Right atrium auricular region (tissue), 2 donors: Measurements from ENCODE around the gene CTNNB1. TPM values are rescaled to one million over a fixed set of nuclear protein-coding genes. Genes with fewer than 3 reads are reported as not detected.
A peak's percentile ranks its signal among the peaks of the same experiment; 100 is the strongest.

Experiments used
- DNase-seq: peaks from one replicate; pipeline ENCODE4 v3.0.0-alpha.2; 2019; ENCODE audit warnings: low spot score
- H3K27ac ChIP-seq, 2 donors: fragments of 200-600 bp; sonication (generic); 1 replicate in 1 of 2; 2 replicates in 1 of 2; pipeline ENCODE4 v1.5.1; 2016 to 2019
- H3K27me3 ChIP-seq, 2 donors: fragments of 200-600 bp; sonication (generic); one replicate each; pipeline versions ENCODE4 v1.5.1 to v1.6.0; 2017 to 2019
- H3K36me3 ChIP-seq: fragments of 200-600 bp; sonication (generic); one replicate; pipeline ENCODE4 v1.5.1; 2016
- H3K4me1 ChIP-seq, 2 donors: fragments of 200-600 bp; sonication (generic); one replicate each; pipeline versions ENCODE4 v1.5.1 to v1.6.0; 2017 to 2019
- H3K4me3 ChIP-seq, 2 donors: fragments of 200-600 bp; sonication (generic); 1 replicate in 1 of 2; 2 replicates in 1 of 2; pipeline ENCODE4 v1.5.1; 2017 to 2019; ENCODE audit warnings: mild to moderate bottlenecking in 1 of 2, moderate library complexity in 1 of 2
- H3K9me3 ChIP-seq, 2 donors: fragments of 200-600 bp; sonication (generic); one replicate each; pipeline ENCODE4 v1.5.1; 2019
- total RNA-seq, 2 donors: library from RNA; depleted of rRNA; stranded (reverse); fragments of >200 nt; gene quantifications; one replicate each; pipeline ENCODE4 v1.1.0, GENCODE V29; 2016
- TF ChIP-seq, protein P1 (sequence below), 2 donors: fragments of 200-600 bp; sonication (generic); IDR thresholded peaks; one replicate each; pipeline ENCODE4 v1.5.1; 2019; ENCODE audit warnings: antibody characterized with exemption in 2 of 2

Gene CTNNB1
- total RNA-seq, 2 donors from 2014 or later, result 156 to 261 TPM

DNA sequence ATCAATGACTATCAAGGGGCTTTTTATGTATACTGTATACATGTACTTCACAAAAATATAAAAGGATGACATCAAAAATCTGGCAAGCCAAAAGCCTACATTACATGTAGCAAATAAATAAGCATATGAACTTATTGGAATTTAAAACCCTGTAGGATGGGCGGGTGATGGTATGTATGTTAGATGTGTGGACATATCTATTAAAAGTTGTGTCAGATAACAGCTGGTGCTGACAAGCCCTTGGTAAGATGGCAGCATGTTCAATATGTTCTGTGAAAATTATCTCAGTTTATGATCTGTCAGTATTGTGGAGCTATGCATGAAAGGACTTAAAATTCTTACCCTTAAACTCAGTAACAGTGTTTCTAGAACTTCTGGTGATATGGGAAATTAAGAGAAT, 20.1 kb downstream of the CTNNB1 start:
- H3K27me3 ChIP-seq, result no peaks in the 10 kb centered on the region
- peaks cover 0 to 96% of the 10 kb centered on the region in 2 donors for H3K4me1 ChIP-seq
- no peak overlapping the region for H3K27ac ChIP-seq
- no peak overlapping the region for H3K4me3 ChIP-seq
- no peak for DNase-seq
- TF ChIP-seq, protein P1, sequence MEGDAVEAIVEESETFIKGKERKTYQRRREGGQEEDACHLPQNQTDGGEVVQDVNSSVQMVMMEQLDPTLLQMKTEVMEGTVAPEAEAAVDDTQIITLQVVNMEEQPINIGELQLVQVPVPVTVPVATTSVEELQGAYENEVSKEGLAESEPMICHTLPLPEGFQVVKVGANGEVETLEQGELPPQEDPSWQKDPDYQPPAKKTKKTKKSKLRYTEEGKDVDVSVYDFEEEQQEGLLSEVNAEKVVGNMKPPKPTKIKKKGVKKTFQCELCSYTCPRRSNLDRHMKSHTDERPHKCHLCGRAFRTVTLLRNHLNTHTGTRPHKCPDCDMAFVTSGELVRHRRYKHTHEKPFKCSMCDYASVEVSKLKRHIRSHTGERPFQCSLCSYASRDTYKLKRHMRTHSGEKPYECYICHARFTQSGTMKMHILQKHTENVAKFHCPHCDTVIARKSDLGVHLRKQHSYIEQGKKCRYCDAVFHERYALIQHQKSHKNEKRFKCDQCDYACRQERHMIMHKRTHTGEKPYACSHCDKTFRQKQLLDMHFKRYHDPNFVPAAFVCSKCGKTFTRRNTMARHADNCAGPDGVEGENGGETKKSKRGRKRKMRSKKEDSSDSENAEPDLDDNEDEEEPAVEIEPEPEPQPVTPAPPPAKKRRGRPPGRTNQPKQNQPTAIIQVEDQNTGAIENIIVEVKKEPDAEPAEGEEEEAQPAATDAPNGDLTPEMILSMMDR (IDR thresholded peaks at IDR 0.05), result no peak
- peaks cover 1% of the 10 kb centered on the region for H3K36me3 ChIP-seq
- H3K9me3 ChIP-seq, result no peaks in the 10 kb centered on the region

DNA sequence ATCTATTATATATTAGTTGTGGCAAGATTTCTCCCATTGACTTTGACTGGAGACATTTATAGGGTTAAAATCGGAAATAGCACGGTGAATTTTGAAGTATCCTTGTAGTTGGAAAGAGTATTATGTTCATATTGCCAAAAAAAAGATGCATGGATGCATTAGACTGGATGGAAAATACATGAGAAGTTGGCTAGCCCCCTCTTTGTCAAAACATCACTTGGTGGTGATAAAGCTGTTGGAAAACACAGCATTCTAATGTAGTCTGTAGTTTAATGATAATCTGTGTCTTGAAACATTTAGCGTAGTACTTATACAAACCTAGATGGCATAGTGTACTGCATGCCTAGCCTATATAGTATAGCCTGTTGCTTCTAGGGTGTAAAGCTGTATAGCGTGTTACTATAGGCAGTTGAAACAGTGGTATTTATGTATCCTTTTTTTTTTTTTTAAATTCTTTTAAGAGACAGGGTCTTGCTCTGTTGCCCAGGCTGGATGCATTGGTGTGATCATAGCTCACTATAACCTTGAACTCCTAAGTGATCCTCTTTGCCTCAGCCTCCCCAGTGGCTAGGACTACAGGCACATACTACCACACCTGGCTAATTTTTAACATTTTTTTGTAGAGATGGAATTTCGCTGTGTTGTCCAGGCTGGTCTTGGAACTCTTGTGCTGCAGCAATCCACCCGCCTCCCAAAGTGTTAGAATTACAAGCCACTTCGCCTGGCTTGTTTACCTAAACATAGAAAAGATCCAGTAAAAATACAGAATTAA, 21.8 kb downstream of the CTNNB1 start:
- H3K27me3 ChIP-seq, result no peaks in the 10 kb centered on the region
- no peaks in the 10 kb centered on the region for H3K9me3 ChIP-seq
- H3K27ac ChIP-seq, result no peak overlapping the region
- TF ChIP-seq, protein P1 (IDR thresholded peaks at IDR 0.05), result no peak
- peaks cover 18% of the 10 kb centered on the region for H3K36me3 ChIP-seq
- peaks cover 0 to 86% of the 10 kb centered on the region in 2 donors for H3K4me1 ChIP-seq
- DNase-seq, result no peak
- H3K4me3 ChIP-seq, result no peak overlapping the region

DNA sequence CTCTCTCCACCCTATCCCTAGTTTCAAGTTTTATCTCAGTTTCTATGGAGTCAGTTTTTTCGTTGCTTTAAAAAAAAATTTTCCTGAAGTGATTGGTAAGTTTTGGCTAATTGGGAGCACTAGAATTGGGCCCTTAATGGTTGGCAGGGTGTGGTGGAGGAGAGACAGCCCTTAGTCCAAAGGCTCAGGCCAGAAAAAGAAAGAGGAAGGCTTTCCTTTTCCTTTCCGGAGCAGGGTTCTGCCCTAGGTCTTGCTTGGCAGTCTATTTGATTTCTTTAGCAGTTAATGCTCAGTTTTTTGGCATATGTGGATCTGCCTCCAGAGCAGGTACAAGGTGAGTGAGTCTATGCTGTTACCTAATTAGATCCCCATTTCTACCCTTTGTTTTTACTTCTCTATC, 22.7 kb downstream of the CTNNB1 start:
- Histone ChIP-seq H3K27me3 (no peaks in the 10 kb centered on the region), H3K27ac (no peak overlapping the region), H3K4me3 (no peak overlapping the region), H3K36me3 (peaks cover 27% of the 10 kb centered on the region), H3K9me3 (no peaks in the 10 kb centered on the region), H3K4me1 (peaks cover 0 to 76% of the 10 kb centered on the region in 2 donors)
- TF ChIP-seq, protein P1 (IDR thresholded peaks at IDR 0.05), result no peak
- DNase-seq, result no peak

DNA sequence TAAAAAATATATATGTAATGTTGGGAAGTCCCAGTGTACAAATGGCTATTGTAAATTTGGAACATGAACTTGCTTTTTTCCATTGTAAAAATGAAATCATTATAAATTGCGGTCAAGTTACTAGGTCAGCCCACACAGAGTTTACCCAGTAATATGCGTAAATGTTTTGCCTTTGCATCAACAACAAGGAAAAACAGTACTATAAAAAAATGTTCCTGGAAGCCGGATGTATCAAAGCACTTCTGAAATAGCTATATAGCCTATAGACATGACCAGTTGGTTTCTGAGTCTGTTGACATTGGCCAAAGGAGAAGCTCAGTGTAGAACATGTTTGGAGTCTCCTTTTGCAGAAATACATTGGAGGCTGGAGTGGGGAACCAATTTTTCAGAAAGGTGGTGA, 23.2 kb downstream of the CTNNB1 start:
- no peaks in the 10 kb centered on the region for H3K9me3 ChIP-seq
- H3K4me3 ChIP-seq, result no peak overlapping the region
- no peaks in the 10 kb centered on the region for H3K27me3 ChIP-seq
- TF ChIP-seq, protein P1 (IDR thresholded peaks at IDR 0.05), result no peak
- peaks cover 0 to 72% of the 10 kb centered on the region in 2 donors for H3K4me1 ChIP-seq
- peaks cover 32% of the 10 kb centered on the region for H3K36me3 ChIP-seq
- H3K27ac ChIP-seq, result no peak overlapping the region
- no peak for DNase-seq

DNA sequence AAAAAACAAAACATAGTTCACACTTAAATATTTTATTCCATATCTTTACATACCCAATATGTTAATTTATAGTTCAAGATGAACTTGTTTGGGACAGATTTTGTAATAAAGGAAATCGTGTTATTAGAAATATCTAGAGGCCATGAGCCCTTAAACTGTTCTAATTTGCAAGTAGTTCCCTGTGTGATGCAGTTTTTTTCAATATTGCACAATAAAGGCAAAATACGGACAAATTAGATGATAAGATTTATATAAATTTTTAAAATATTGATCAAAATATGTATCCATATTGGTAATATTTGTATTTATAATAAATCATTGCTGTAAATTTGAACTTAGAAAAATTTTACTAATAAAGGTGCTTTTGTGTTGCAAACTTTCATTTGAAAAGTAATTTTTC, 23.8 kb downstream of the CTNNB1 start:
- H3K27ac ChIP-seq, result no peak overlapping the region
- TF ChIP-seq, protein P1 (IDR thresholded peaks at IDR 0.05), result no peak
- no peak for DNase-seq
- peaks cover 38% of the 10 kb centered on the region for H3K36me3 ChIP-seq
- H3K27me3 ChIP-seq, result no peaks in the 10 kb centered on the region
- no peaks in the 10 kb centered on the region for H3K9me3 ChIP-seq
- H3K4me1 ChIP-seq, result peaks cover 0 to 67% of the 10 kb centered on the region in 2 donors
- H3K4me3 ChIP-seq, result no peak overlapping the region

DNA sequence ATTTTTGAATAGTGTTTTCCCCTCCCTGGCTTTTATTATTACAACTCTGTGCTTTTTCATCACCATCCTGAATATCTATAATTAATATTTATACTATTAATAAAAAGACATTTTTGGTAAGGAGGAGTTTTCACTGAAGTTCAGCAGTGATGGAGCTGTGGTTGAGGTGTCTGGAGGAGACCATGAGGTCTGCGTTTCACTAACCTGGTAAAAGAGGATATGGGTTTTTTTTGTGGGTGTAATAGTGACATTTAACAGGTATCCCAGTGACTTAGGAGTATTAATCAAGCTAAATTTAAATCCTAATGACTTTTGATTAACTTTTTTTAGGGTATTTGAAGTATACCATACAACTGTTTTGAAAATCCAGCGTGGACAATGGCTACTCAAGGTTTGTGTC, 24.4 kb downstream of the CTNNB1 start:
- no peaks in the 10 kb centered on the region for H3K27me3 ChIP-seq
- peaks cover 44% of the 10 kb centered on the region for H3K36me3 ChIP-seq
- H3K4me1 ChIP-seq, result peaks cover 0 to 61% of the 10 kb centered on the region in 2 donors
- no peaks in the 10 kb centered on the region for H3K9me3 ChIP-seq
- peak overlapping the region; percentile 31 to 43 for H3K27ac ChIP-seq
- TF ChIP-seq, protein P1 (IDR thresholded peaks at IDR 0.05), result no peak
- no peak overlapping the region for H3K4me3 ChIP-seq
- DNase-seq, result no peak
